GM12864 (cell line): Measurements from ENCODE around the gene LDB1.

ENCODE experiments used
- DNase-seq: peaks from one replicate; pipeline ENCODE4 v3.0.0-alpha.2; 2011; ENCODE audit warnings: low read depth
- H3K4me3 ChIP-seq: 2 replicates; pipeline ENCODE4 v1.5.1; 2011; ENCODE audit warnings: mild to moderate bottlenecking, low read depth, low read length, control low read depth
- CTCF ChIP-seq: IDR thresholded peaks from 2 replicates; pipeline ENCODE4 v1.5.1; 2011; ENCODE audit warnings: low read depth, mild to moderate bottlenecking, moderate library complexity, low read length, control low read depth, inconsistent platforms; ENCODE audit errors: missing control alignments

LDB1 gene

GRCh38 chr10:102123223-102123622 is 3.1 kb upstream of the LDB1 start:
- DNase-seq, result no peak
- H3K4me3 ChIP-seq, result no peak overlapping the region
- no peak for TF ChIP-seq CTCF

- H3K4me3 ChIP-seq, result no peak overlapping the region
- no peak for DNase-seq
These were observed 2.3 kb upstream of the LDB1 start for GRCh38 chr10:102122450-102122849.

DNA sequence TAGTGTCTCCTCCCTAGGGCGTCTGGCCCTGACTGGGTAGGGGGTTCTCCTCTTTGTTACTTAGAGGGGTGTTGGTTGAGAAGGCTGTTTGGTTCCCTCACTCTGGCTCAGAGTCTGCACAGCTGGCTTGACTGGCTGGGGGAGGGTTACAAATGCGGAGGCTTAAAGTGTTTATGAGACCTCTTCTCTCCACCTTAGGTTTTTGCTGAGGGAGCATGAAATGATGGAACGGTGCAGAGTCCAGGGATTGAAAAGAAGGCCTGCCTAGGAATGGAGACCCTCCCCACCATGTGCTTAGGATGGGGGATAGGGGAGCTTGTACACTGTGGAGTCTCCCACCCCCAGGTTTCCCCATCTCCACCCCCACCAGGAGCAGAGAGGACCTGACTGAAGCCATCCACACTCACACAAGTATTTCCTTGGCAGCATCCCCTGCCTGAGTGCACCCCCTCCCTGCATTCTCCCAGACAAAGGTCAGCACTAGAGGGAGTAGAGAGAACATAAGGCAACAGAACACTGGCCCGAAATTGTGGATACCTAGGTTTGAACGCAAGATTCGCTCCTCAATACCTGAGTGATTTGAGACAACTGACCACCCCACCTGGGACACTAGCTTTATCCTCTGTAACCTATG is 1.7 kb upstream of the LDB1 start:
- no peak overlapping the region for H3K4me3 ChIP-seq
- no peak for DNase-seq
- no peak for TF ChIP-seq CTCF

More at GRCh38 chr10:102122450-102122849, 2.3 kb upstream of the LDB1 start:
- no peak for TF ChIP-seq CTCF

DNA sequence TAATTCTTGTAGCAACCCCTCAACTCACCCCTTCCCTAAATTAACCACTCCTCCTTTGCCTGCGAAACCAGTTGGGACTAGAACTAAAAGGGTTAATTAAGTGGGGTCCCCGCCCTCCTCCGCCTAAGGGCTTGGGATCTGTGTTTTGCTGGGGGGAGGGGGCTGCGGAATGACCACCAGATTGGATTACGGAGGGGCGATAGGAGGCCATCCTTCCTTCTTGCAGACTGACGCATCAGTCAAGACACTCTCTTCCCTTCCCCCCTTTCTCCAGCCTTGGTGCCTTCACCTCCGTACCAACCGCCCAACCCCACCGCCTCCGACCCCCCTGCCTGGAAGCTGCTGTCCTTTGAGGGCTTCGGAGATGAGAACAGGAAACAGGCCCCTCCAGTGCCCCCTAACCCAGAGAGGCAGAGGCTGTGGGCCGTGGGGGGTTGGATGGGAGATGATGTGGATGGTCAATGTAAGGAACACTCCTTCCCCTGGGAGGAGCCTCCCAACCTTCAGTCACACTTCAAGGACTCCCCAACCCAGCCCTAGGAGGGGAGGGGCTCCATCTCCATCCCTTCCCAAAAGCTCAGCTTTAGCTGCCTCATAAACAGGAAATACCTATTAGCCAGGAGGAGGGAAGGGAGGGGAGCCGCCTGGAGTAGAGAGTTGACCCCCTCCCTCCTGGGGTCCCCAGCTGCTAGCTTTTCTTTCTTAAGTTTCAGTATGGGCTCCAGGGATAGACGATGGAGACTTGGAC is 997 bp upstream of the LDB1 start:
- DNase-seq, result no peak

GRCh38 chr10:102119417-102120141 is 589 bp downstream of the LDB1 start:
- TF ChIP-seq CTCF, result no peak
- no peak for DNase-seq
- peak overlapping the region; percentile 86 for H3K4me3 ChIP-seq

More for the DNA sequence above, 997 bp upstream of the LDB1 start:
- H3K4me3 ChIP-seq, result peak overlapping the region; percentile 86
- TF ChIP-seq CTCF, result no peak

DNA sequence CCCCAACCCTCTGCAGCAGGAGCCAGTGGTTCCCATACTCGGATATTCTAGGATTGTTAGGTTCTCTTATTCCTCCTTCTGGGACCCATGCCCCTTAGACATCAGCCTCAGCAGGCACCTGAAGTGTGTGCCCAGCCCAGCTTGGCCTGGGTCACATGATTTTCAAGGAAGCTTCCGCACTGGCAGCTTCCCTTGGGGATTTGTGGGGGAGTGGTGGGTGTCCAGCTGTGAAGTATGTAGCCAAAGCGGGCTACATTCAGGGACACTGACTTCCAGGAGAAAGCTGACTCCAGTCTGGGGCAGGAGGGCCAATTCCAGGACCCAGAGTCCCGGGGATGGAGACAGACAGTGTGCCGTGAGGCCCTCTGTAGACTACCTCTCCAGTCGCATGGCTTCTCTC is 1.3 kb downstream of the LDB1 start:
- no peak for TF ChIP-seq CTCF
- peak overlapping the region; percentile 86 for H3K4me3 ChIP-seq
- DNase-seq, result no peak
